22Rv1 (cell line): ENCODE data around the gene PSMF1.

ENCODE experiments used
- ZFX ChIP-seq: fragments of 450-650 bp; IDR thresholded peaks from 2 replicates; pipeline ENCODE4 v1.6.1; 2017; ENCODE audit warnings: antibody characterized with exemption, borderline replicate concordance
- TF ChIP-seq, protein P1 (sequence below): fragments of 450-650 bp; IDR thresholded peaks from 2 replicates; pipeline ENCODE4 v1.5.1; 2017; ENCODE audit warnings: mild to moderate bottlenecking

DNA sequence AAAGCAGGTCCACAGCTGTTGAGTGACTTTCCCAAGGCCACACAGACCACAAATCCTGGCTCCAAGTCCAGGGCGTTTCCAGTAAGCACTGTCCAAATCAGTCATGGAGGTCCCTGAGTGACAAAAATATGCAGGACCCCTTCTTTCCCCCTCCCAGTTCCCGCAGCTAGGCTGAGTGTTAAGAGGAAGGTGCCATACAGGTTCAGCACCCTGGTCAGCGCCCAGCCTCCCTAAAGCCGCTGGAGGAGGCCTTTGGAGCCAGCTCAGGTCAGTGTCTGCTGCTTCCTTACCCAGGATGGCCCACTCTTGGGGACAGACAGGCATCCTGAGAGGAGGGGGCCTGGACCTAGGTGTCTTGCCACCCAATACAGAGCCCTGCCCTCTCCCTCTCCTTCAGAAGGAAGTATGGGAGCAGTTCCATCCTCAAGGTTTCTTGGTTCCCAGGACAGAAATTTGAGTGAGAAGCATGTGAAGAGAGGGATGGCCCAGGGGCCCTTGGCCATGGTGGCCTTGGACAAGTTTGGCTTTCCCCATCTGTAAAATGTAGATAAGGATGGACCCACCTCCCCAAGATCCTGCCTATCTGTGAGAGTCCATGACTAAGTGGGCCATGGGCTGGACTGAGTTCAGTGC lies 53.2 kb downstream of the PSMF1 start:
- TF ChIP-seq, protein P1, sequence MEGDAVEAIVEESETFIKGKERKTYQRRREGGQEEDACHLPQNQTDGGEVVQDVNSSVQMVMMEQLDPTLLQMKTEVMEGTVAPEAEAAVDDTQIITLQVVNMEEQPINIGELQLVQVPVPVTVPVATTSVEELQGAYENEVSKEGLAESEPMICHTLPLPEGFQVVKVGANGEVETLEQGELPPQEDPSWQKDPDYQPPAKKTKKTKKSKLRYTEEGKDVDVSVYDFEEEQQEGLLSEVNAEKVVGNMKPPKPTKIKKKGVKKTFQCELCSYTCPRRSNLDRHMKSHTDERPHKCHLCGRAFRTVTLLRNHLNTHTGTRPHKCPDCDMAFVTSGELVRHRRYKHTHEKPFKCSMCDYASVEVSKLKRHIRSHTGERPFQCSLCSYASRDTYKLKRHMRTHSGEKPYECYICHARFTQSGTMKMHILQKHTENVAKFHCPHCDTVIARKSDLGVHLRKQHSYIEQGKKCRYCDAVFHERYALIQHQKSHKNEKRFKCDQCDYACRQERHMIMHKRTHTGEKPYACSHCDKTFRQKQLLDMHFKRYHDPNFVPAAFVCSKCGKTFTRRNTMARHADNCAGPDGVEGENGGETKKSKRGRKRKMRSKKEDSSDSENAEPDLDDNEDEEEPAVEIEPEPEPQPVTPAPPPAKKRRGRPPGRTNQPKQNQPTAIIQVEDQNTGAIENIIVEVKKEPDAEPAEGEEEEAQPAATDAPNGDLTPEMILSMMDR: no peak
- no peak for TF ChIP-seq ZFX
